ENCODE data around the gene NME5. TPM values are rescaled to one million over a fixed set of nuclear protein-coding genes. Genes with fewer than 3 reads are reported as not detected.

Gene NME5
- total RNA-seq, 1 experiment from 2014 or later: 0.44 TPM

DNA sequence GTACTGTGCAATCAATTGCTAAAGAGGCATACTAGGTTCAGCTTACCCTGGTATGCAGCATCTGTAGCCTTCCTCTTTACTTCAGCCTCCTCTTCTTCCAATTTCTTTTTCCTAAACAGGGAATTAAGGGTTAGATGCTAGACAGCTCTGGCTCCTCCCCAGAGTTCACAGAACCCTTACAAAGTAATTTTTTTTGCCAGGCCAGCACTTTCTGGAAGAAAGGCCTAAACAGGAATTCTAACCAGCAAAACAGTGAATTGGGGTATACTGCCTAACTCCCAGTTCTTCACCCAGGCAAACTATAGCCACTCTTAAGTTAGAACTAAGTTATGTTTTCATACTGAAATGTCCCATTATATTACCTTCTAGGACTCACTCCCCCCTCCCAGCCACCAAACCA is 31.1 kb upstream of the NME5 start:
- Histone ChIP-seq H3K79me2 (ENCODE audit: low read length) (no peaks in the 10 kb centered on the region), H3K9me2 (replicated peaks; ENCODE audit: low read length) (no peaks in the 10 kb centered on the region), H3K9me3 (ENCODE audit: low read length) (no peaks in the 10 kb centered on the region), H3K9ac (ENCODE audit: low read length) (no peak overlapping the region), H3K4me3 (ENCODE audit: low read length) (no peak overlapping the region), H3K4me1 (ENCODE audit: insufficient read depth, low read length) (no peaks in the 10 kb centered on the region), H3K36me3 (ENCODE audit: low read depth, low read length) (peaks cover 53% of the 10 kb centered on the region), H3F3A (ENCODE audit: low read length, unreplicated experiment) (no peaks in the 10 kb centered on the region), H3K27me3 (ENCODE audit: low read length) (no peaks in the 10 kb centered on the region), H2AFZ (ENCODE audit: low read length) (no peak overlapping the region), H3K4me2 (ENCODE audit: low read length) (no peak overlapping the region), H3K27ac (ENCODE audit: low read length) (no peak overlapping the region), H4K20me1 (ENCODE audit: low read length) (no peaks in the 10 kb centered on the region)
- BruUV-seq (replicated peaks): no TSS peak
- CTCF ChIA-PET: no interaction called here
- TF ChIP-seq, protein P1, sequence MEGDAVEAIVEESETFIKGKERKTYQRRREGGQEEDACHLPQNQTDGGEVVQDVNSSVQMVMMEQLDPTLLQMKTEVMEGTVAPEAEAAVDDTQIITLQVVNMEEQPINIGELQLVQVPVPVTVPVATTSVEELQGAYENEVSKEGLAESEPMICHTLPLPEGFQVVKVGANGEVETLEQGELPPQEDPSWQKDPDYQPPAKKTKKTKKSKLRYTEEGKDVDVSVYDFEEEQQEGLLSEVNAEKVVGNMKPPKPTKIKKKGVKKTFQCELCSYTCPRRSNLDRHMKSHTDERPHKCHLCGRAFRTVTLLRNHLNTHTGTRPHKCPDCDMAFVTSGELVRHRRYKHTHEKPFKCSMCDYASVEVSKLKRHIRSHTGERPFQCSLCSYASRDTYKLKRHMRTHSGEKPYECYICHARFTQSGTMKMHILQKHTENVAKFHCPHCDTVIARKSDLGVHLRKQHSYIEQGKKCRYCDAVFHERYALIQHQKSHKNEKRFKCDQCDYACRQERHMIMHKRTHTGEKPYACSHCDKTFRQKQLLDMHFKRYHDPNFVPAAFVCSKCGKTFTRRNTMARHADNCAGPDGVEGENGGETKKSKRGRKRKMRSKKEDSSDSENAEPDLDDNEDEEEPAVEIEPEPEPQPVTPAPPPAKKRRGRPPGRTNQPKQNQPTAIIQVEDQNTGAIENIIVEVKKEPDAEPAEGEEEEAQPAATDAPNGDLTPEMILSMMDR (conservative IDR thresholded peaks at IDR 0.05; ENCODE audit: low read depth, low read length): no peak
- TF ChIP-seq EZH2phosphoT487 (IDR thresholded peaks at IDR 0.05; ENCODE audit: borderline replicate concordance, low read length) (no peak), EZH2 (IDR thresholded peaks at IDR 0.05; ENCODE audit: low read length, unreplicated experiment) (no peak)
- POLR2A ChIA-PET (ENCODE audit: unreplicated experiment): no interaction called here
- no peak for ATAC-seq
- no peak for DNase-seq
- intact Hi-C loops (cut with micrococcal nuclease): no loop called here

DNA sequence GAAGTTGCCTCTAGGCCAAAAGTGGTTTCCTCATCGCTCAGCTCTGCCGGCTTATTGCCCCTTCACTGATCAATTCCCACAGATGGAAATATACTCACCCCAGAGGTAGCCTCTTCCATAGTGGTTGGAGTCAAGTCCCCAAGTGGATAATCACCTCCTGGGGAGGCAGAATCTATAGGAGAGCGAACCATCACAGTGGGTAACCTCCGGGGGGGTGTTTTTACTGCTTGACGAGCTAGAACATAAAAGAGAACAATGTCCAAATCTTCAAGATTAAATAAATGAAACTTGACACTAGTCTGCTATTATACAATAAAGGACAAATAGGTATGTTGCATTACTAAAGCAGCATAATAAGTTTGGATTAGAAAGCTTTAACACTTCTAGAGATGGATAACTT is 29.9 kb upstream of the NME5 start:
- ChIA-PET CTCF (no interaction called here), POLR2A (ENCODE audit: unreplicated experiment) (no interaction called here)
- Histone ChIP-seq H3K36me3 (ENCODE audit: low read depth, low read length) (peaks cover 64% of the 10 kb centered on the region), H3K4me2 (ENCODE audit: low read length) (no peak overlapping the region), H3K79me2 (ENCODE audit: low read length) (no peaks in the 10 kb centered on the region), H3K9me2 (replicated peaks; ENCODE audit: low read length) (no peaks in the 10 kb centered on the region), H3F3A (ENCODE audit: low read length, unreplicated experiment) (no peaks in the 10 kb centered on the region), H3K4me1 (ENCODE audit: insufficient read depth, low read length) (no peaks in the 10 kb centered on the region), H4K20me1 (ENCODE audit: low read length) (no peaks in the 10 kb centered on the region), H3K4me3 (ENCODE audit: low read length) (no peak overlapping the region), H3K9ac (ENCODE audit: low read length) (no peak overlapping the region), H3K27me3 (ENCODE audit: low read length) (no peaks in the 10 kb centered on the region), H3K9me3 (ENCODE audit: low read length) (no peaks in the 10 kb centered on the region), H2AFZ (ENCODE audit: low read length) (no peak overlapping the region), H3K27ac (ENCODE audit: low read length) (no peak overlapping the region)
- intact Hi-C loops (cut with micrococcal nuclease): no loop called here
- ATAC-seq: no peak
- no TSS peak for BruUV-seq (replicated peaks)
- no peak for DNase-seq
- no peak for TF ChIP-seq EZH2phosphoT487 (IDR thresholded peaks at IDR 0.05; ENCODE audit: borderline replicate concordance, low read length)
- TF ChIP-seq EZH2 (IDR thresholded peaks at IDR 0.05; ENCODE audit: low read length, unreplicated experiment): no peak
- TF ChIP-seq, protein P1 (conservative IDR thresholded peaks at IDR 0.05; ENCODE audit: low read depth, low read length): no peak

DNA sequence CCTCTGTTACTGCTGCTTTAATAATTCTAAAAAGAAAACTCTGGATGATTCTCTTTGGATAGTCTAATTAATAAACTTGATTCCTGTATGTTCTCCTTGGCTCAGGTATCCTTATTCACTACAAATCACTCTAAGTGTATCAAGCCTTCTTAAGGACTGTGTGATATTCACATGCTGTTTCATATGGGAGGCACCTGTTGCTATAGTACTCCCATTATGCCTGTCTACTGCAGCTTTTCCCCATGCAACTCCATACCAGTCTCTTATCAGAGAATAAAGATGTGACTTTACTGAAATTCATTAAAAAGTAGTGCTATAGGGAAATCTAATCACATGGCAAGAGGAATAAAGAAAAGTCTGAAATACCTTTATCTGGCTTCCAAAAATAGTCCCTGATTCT is 24.5 kb upstream of the NME5 start:
- H3K79me2 ChIP-seq (ENCODE audit: low read length): no peaks in the 10 kb centered on the region
- H3K27me3 ChIP-seq (ENCODE audit: low read length): no peaks in the 10 kb centered on the region
- DNase-seq (no peak), ATAC-seq (no peak)
- H3F3A ChIP-seq (ENCODE audit: low read length, unreplicated experiment): no peaks in the 10 kb centered on the region
- ChIA-PET CTCF (no interaction called here), POLR2A (ENCODE audit: unreplicated experiment) (no interaction called here)
- intact Hi-C loops (cut with micrococcal nuclease): no loop called here
- peaks cover 68% of the 10 kb centered on the region for H3K36me3 ChIP-seq (ENCODE audit: low read depth, low read length)
- BruUV-seq (replicated peaks): no TSS peak
- no peak overlapping the region for H3K4me2 ChIP-seq (ENCODE audit: low read length)
- H3K27ac ChIP-seq (ENCODE audit: low read length): no peak overlapping the region
- H3K9me3 ChIP-seq (ENCODE audit: low read length): no peaks in the 10 kb centered on the region
- H2AFZ ChIP-seq (ENCODE audit: low read length): no peak overlapping the region
- H4K20me1 ChIP-seq (ENCODE audit: low read length): no peaks in the 10 kb centered on the region
- no peaks in the 10 kb centered on the region for H3K9me2 ChIP-seq (replicated peaks; ENCODE audit: low read length)
- TF ChIP-seq EZH2phosphoT487 (IDR thresholded peaks at IDR 0.05; ENCODE audit: borderline replicate concordance, low read length) (no peak), EZH2 (IDR thresholded peaks at IDR 0.05; ENCODE audit: low read length, unreplicated experiment) (no peak)
- TF ChIP-seq, protein P1 (conservative IDR thresholded peaks at IDR 0.05; ENCODE audit: low read depth, low read length): no peak
- H3K9ac ChIP-seq (ENCODE audit: low read length): no peak overlapping the region
- H3K4me1 ChIP-seq (ENCODE audit: insufficient read depth, low read length): no peaks in the 10 kb centered on the region
- H3K4me3 ChIP-seq (ENCODE audit: low read length): no peak overlapping the region

Measured in PC-3 (cell line).